Type B pancreatic cell (in vitro differentiated cells): ENCODE measurements around the gene TSPAN4. TPM values are rescaled to one million over a fixed set of nuclear protein-coding genes. Genes with fewer than 3 reads are reported as not detected.

Experiments used
- DNase-seq: peaks from one replicate; pipeline ENCODE4 v3.0.0; 2021; ENCODE audit warnings: mixed read lengths; ENCODE audit not compliant: unreplicated experiment; ENCODE audit errors: extremely low spot score
- H3K27ac Mint-ChIP-seq: 2 replicates; pipeline ENCODE4 v1.8.0; 2021; ENCODE audit warnings: mild to moderate bottlenecking, mixed read lengths
- H3K27me3 Mint-ChIP-seq: 2 replicates; pipeline ENCODE4 v1.8.0; 2021; ENCODE audit warnings: mixed read lengths
- H3K36me3 Mint-ChIP-seq: 2 replicates; pipeline ENCODE4 v1.8.0; 2021; ENCODE audit warnings: mixed read lengths
- H3K4me1 Mint-ChIP-seq: one replicate; pipeline ENCODE4 v1.8.0; 2021; ENCODE audit warnings: mixed read lengths; ENCODE audit not compliant: unreplicated experiment
- H3K4me3 Mint-ChIP-seq: 2 replicates; pipeline ENCODE4 v1.8.0; 2021; ENCODE audit warnings: mild to moderate bottlenecking, mixed read lengths
- H3K9me3 Mint-ChIP-seq: 2 replicates; pipeline ENCODE4 v1.8.0; 2021; ENCODE audit warnings: mixed read lengths
- total RNA-seq: library from RNA; stranded (reverse); gene quantifications from 2 replicates; pipeline ENCODE4 v1.2.1, GENCODE V29; 2021; ENCODE audit warnings: low replicate concordance
- TF ChIP-seq, protein P1 (sequence below): fragments of 200-600 bp; sonication (generic); conservative IDR thresholded peaks from 2 replicates; pipeline ENCODE4 v1.5.0; 2021; ENCODE audit warnings: antibody characterized with exemption, mild to moderate bottlenecking

TSPAN4 gene
- total RNA-seq, 1 donor from 2014 or later = 43.2 TPM

GRCh38 chr11:852762-853161 lies 10.1 kb downstream of the TSPAN4 start:
- H3K36me3 Mint-ChIP-seq = no peaks in the 10 kb centered on the region
- H3K4me3 Mint-ChIP-seq = no peak overlapping the region
- H3K4me1 Mint-ChIP-seq = no peaks in the 10 kb centered on the region
- TF ChIP-seq, protein P1, sequence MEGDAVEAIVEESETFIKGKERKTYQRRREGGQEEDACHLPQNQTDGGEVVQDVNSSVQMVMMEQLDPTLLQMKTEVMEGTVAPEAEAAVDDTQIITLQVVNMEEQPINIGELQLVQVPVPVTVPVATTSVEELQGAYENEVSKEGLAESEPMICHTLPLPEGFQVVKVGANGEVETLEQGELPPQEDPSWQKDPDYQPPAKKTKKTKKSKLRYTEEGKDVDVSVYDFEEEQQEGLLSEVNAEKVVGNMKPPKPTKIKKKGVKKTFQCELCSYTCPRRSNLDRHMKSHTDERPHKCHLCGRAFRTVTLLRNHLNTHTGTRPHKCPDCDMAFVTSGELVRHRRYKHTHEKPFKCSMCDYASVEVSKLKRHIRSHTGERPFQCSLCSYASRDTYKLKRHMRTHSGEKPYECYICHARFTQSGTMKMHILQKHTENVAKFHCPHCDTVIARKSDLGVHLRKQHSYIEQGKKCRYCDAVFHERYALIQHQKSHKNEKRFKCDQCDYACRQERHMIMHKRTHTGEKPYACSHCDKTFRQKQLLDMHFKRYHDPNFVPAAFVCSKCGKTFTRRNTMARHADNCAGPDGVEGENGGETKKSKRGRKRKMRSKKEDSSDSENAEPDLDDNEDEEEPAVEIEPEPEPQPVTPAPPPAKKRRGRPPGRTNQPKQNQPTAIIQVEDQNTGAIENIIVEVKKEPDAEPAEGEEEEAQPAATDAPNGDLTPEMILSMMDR = no peak
- no peak for DNase-seq
- H3K27ac Mint-ChIP-seq = no peak overlapping the region
- peaks cover 3% of the 10 kb centered on the region for H3K27me3 Mint-ChIP-seq
- H3K9me3 Mint-ChIP-seq = no peaks in the 10 kb centered on the region

GRCh38 chr11:853682-854448 lies 11.2 kb downstream of the TSPAN4 start:
- H3K9me3 Mint-ChIP-seq = no peaks in the 10 kb centered on the region
- H3K4me1 Mint-ChIP-seq = no peaks in the 10 kb centered on the region
- TF ChIP-seq, protein P1 = no peak
- H3K4me3 Mint-ChIP-seq = no peak overlapping the region
- no peak for DNase-seq
- no peak overlapping the region for H3K27ac Mint-ChIP-seq
- peaks cover 3% of the 10 kb centered on the region for H3K27me3 Mint-ChIP-seq
- H3K36me3 Mint-ChIP-seq = no peaks in the 10 kb centered on the region

DNA sequence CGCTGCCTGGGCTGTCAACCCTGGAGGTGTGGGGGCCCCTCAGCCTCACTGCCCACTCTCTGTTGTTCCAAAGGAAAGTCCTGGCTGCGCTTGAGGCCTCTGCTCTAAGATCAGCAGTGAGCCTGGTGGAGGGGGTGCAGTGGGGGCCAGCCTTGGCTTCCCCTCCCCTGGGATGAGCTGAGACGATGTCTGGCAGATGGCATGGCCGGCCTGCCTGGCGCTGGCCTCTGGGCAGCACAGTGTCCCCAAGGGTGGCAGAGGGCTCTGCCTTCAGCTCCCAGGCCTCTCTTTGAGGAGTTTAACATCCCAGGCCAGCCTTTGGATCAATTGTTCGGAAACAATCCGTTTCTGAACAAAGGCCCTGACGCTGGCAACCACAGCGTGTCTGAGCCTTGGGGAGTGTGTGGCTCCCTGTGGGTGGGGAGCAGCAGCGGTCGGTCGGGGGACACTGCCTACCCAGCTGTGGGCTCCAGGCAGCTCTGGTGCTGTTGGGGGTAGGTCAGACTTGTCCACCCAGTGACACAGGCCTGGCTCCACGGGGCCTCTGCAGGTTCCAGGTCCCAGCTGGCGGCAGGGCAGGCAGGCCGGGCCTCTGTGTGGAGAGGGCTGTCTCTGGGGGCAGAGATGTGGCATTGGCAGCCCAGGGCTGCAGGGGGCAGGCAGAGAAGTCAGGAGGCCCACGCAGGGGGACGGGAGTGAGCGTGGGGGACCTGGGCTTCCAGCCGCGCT lies 12.1 kb downstream of the TSPAN4 start:
- no peak for DNase-seq
- Mint-ChIP-seq H3K4me1 (peaks cover 4% of the 10 kb centered on the region), H3K27me3 (peaks cover 3% of the 10 kb centered on the region), H3K9me3 (no peaks in the 10 kb centered on the region), H3K4me3 (no peak overlapping the region), H3K27ac (no peak overlapping the region), H3K36me3 (no peaks in the 10 kb centered on the region)
- TF ChIP-seq, protein P1 = no peak

DNA sequence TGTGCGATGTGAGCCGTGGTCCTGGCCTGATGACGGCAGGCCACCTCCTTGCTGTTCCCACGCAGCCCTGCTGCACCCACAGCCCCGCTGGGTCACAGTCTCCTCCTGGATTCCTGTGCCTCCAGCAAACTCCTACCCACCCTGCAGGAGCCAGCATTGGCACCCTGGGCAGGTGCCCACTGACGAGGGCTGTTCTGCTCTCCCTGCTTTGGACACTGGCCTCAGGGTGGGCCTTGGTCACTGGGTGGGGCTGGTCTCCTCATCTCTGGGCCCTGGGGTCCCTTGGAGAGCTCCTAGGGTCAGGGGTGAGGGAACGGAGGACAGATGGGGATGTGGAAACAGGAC lies 12.7 kb downstream of the TSPAN4 start:
- TF ChIP-seq, protein P1 = no peak
- H3K4me3 Mint-ChIP-seq = no peak overlapping the region

DNA sequence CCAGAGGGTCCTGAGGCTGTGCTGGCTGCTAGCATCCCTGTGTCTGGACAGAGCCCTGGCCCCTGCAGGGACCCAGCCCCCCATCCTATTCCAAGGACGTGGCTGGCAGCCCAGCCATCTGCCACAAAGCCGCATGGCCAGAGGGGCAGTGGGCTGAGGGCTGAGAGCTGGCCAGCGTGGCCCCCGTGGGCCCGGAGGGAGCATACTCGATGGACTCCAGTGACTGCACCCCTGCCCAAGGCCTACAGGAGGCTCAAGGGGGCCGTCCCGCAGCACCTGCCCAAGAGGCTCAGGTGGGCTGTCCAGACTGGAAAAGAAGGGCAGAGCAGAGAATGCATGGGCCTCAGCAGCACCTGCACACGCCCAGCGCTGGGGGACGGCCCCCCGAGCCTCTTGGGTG lies 13.1 kb downstream of the TSPAN4 start:
- Mint-ChIP-seq H3K4me3 (no peak overlapping the region), H3K9me3 (no peaks in the 10 kb centered on the region), H3K27me3 (peaks cover 3% of the 10 kb centered on the region), H3K4me1 (peaks cover 4% of the 10 kb centered on the region), H3K36me3 (no peaks in the 10 kb centered on the region), H3K27ac (no peak overlapping the region)
- no peak for DNase-seq
- TF ChIP-seq, protein P1 = no peak

More for the DNA sequence above, 12.7 kb downstream of the TSPAN4 start:
- H3K36me3 Mint-ChIP-seq = no peaks in the 10 kb centered on the region
- no peak overlapping the region for H3K27ac Mint-ChIP-seq
- H3K27me3 Mint-ChIP-seq = peaks cover 3% of the 10 kb centered on the region
- H3K4me1 Mint-ChIP-seq = peaks cover 4% of the 10 kb centered on the region
- no peak for DNase-seq
- H3K9me3 Mint-ChIP-seq = no peaks in the 10 kb centered on the region
